HepG2 (cell line): ENCODE data around the gene DSCAM. TPM values are rescaled to one million over a fixed set of nuclear protein-coding genes. Genes with fewer than 3 reads are reported as not detected.

Source experiments
- ATAC-seq: fragments of 200-7000 bp; cut with Tn5 transposase; 3 replicates; pipeline ENCODE4 v1.9.1; 2020; ENCODE audit warnings: mild to moderate bottlenecking, moderate library complexity
- BruUV-seq: library from RNA; stranded (reverse); fragments of 400-500 nt; replicated peaks from 2 replicates; lab custom pipeline; 2021; lab: Mats Ljungman, UMichigan
- CTCF ChIA-PET: fragments of 300-600 bp; formaldehyde crosslinking; extraction: SDS; loops from one replicate; lab custom pipeline; 2021; ENCODE audit warnings: low total read pairs, inconsistent platforms, low intra/inter-chr PET ratio; lab: Yijun Ruan, JAX
- POLR2A ChIA-PET: fragments of 350-600 bp; sonication (Branson Sonifier 250); formaldehyde crosslinking; loops from one replicate; lab custom pipeline; 2020; ENCODE audit warnings: antibody characterized with exemption, inconsistent platforms; lab: Yijun Ruan, JAX
- DNase-seq: peaks from one replicate; pipeline ENCODE4 v3.0.0-alpha.2; 2015; ENCODE audit warnings: low spot score
- FAIRE-seq: peaks from 3 replicates; lab custom pipeline; 2011; peaks lifted over from hg19 to GRCh38; lab: Jason Lieb, UNC
- H2AFZ ChIP-seq: one replicate; pipeline ENCODE4 v1.6.1; 2011; ENCODE audit warnings: low read length, inconsistent platforms
- H3K27ac ChIP-seq: fragments of 300-600 bp; 3 replicates; pipeline ENCODE4 v1.8.0; 2011; ENCODE audit warnings: mixed run types, mild to moderate bottlenecking, mixed read lengths, low read length, inconsistent platforms; ENCODE audit not compliant: insufficient read depth; ENCODE audit errors: extremely low read length
- H3K27me3 ChIP-seq, 2 experiments: fragments of 200-600 bp in 1 of 2; 2 replicates in 1 of 2; 3 replicates in 1 of 2; pipeline versions ENCODE4 v1.6.0 to v1.8.0; 2011; ENCODE audit warnings: low read length in 2 of 2, mild to moderate bottlenecking in 2 of 2, moderate library complexity in 2 of 2, inconsistent platforms in 1 of 2; ENCODE audit not compliant: insufficient read depth in 2 of 2, control insufficient read depth in 1 of 2
- H3K36me3 ChIP-seq, 2 experiments: fragments of 200-600 bp in 1 of 2; replicated peaks in 1 of 2; 2 replicates in 1 of 2; 3 replicates in 1 of 2; pipeline versions ENCODE4 v1.5.1 to v1.8.0; 2011; ENCODE audit warnings: low read length in 2 of 2, inconsistent platforms in 1 of 2; ENCODE audit not compliant: insufficient read depth in 2 of 2, control insufficient read depth in 1 of 2
- H3K4me1 ChIP-seq: 2 replicates; pipeline ENCODE4 v1.5.1; 2012; ENCODE audit warnings: low read length, inconsistent platforms; ENCODE audit not compliant: insufficient read depth
- H3K4me2 ChIP-seq: 2 replicates; pipeline ENCODE4 v1.6.0; 2011; ENCODE audit warnings: low read depth, low read length, inconsistent platforms
- H3K4me3 ChIP-seq, 3 experiments: fragments of 200-600 bp in 1 of 3; sonication (generic), shearing (Covaris generic) in 1 of 3; replicated peaks in 1 of 3; 2 replicates each; pipeline ENCODE4 v1.5.1; 2011 to 2016; ENCODE audit warnings: low read length in 3 of 3, inconsistent platforms in 2 of 3, low read depth in 2 of 3, mild to moderate bottlenecking in 2 of 3, control low read depth in 1 of 3, mixed read lengths in 1 of 3; ENCODE audit not compliant: insufficient read depth in 1 of 3
- H3K79me2 ChIP-seq: one replicate; pipeline ENCODE4 v1.6.1; 2011; ENCODE audit warnings: low read length, inconsistent platforms; ENCODE audit not compliant: insufficient read depth
- H3K9ac ChIP-seq: 2 replicates; pipeline ENCODE4 v1.6.0; 2011; ENCODE audit warnings: mild to moderate bottlenecking, low read depth, low read length, inconsistent platforms; ENCODE audit not compliant: insufficient read depth
- H3K9me3 ChIP-seq: 2 replicates; pipeline ENCODE4 v1.5.1; 2012; ENCODE audit warnings: mild to moderate bottlenecking, low read length
- H4K20me1 ChIP-seq: 2 replicates; pipeline ENCODE4 v1.6.0; 2011; ENCODE audit warnings: inconsistent platforms, mild to moderate bottlenecking, low read length, moderate library complexity; ENCODE audit not compliant: insufficient read depth
- AHR ChIP-seq: IDR thresholded peaks from 2 replicates; pipeline ENCODE4 v1.6.1; 2018; ENCODE audit warnings: missing genetic modification reagents, missing compliant biosample characterization
- CREBL2 ChIP-seq: sonication (generic); formaldehyde crosslinking; IDR thresholded peaks from 2 replicates; pipeline ENCODE4 v1.8.1; 2023; ENCODE audit warnings: missing genetic modification reagents, mild to moderate bottlenecking, borderline replicate concordance
- CREM ChIP-seq, 2 experiments: sonication (generic) in 1 of 2; formaldehyde crosslinking in 1 of 2; IDR thresholded peaks; 2 replicates each; pipeline versions ENCODE4 v1.4.0 to v1.6.1; 2016 to 2020; ENCODE audit warnings: antibody characterized with exemption in 1 of 2, mild to moderate bottlenecking in 1 of 2, missing genetic modification reagents in 1 of 2
- GMEB1 ChIP-seq: sonication (generic); formaldehyde crosslinking; IDR thresholded peaks from 2 replicates; pipeline ENCODE4 v1.5.1; 2020; ENCODE audit warnings: missing genetic modification reagents, mild to moderate bottlenecking, borderline replicate concordance
- MTA3 ChIP-seq: sonication (generic); formaldehyde crosslinking; IDR thresholded peaks from 2 replicates; pipeline ENCODE4 v1.4.0; 2020; ENCODE audit warnings: missing genetic modification reagents
- PHF5A ChIP-seq: IDR thresholded peaks from one replicate; pipeline ENCODE4 v1.6.1; 2018; ENCODE audit warnings: low read depth, missing genetic modification reagents; ENCODE audit not compliant: unreplicated experiment
- RAD21 ChIP-seq: fragments of 450-650 bp; formaldehyde crosslinking; IDR thresholded peaks from 2 replicates; pipeline ENCODE4 v1.5.0; 2020; ENCODE audit warnings: mild to moderate bottlenecking
- RARG ChIP-seq: sonication (generic); formaldehyde crosslinking; IDR thresholded peaks from 2 replicates; pipeline ENCODE4 v1.4.0; 2020; ENCODE audit warnings: low read depth, mild to moderate bottlenecking, missing genetic modification reagents
- SMAD9 ChIP-seq: sonication (generic); formaldehyde crosslinking; IDR thresholded peaks from 2 replicates; pipeline ENCODE4 v1.5.1; 2020; ENCODE audit warnings: mild to moderate bottlenecking, missing genetic modification reagents
- SNRNP70 ChIP-seq: fragments of 200-400 bp; formaldehyde crosslinking; IDR thresholded peaks from 2 replicates; pipeline ENCODE4 v1.6.1; 2017; ENCODE audit warnings: mild to moderate bottlenecking, low read depth, low read length, moderate library complexity
- TARDBP ChIP-seq: sonication (generic); formaldehyde crosslinking; IDR thresholded peaks from 2 replicates; pipeline ENCODE4 v1.8.0; 2022; ENCODE audit warnings: mild to moderate bottlenecking, missing genetic modification reagents
- ZNF44 ChIP-seq: sonication (generic); formaldehyde crosslinking; IDR thresholded peaks from 2 replicates; pipeline ENCODE4 v1.5.1; 2020; ENCODE audit warnings: mild to moderate bottlenecking, missing genetic modification reagents
- ZNF720 ChIP-seq: sonication (generic); formaldehyde crosslinking; IDR thresholded peaks from 2 replicates; pipeline ENCODE4 v1.4.0; 2020; ENCODE audit warnings: missing genetic modification reagents
- ZNF790 ChIP-seq: sonication (generic); formaldehyde crosslinking; IDR thresholded peaks from 2 replicates; pipeline ENCODE4 v1.8.0; 2022; ENCODE audit warnings: missing genetic modification reagents, mild to moderate bottlenecking, borderline replicate concordance
- WGBS: methylation state at CpG from one replicate; pipeline ENCODE4 v1.1.6; 2017; ENCODE audit warnings: low lambda C conversion rate; 5-methylcytosine and 5-hydroxymethylcytosine counted together
- in situ Hi-C: cut with HindIII; loops from 2 replicates; pipeline ENCODE4 v1.10.0; 2017; ENCODE audit warnings: low pct_unique_long_range_greater_than_20kb; ENCODE audit not compliant: extremely low pct_ligation_motif_present
- intact Hi-C: fragments of 100-400 bp; cut with micrococcal nuclease; formaldehyde crosslinking; loops from one replicate; pipeline ENCODE4 v1.10.0; 2022; ENCODE audit not compliant: unreplicated experiment
- polyA plus RNA-seq, 8 experiments: library from polyadenylated mRNA; depleted of rRNA in 3 of 8; stranded (reverse) in 7 of 8; unstranded in 1 of 8; fragments of >200 nt; fragmentation: Illumina TruSeq in 4 of 8; extraction: Trizol in 4 of 8; gene quantifications; 2 replicates each; pipeline versions ENCODE4 v1.2.1 to v1.2.3, GENCODE V29; 2011 to 2016; ENCODE audit warnings: low read depth in 4 of 8, missing spikeins in 1 of 8, mixed read lengths in 1 of 8; ENCODE audit not compliant: insufficient read depth in 1 of 8
- total RNA-seq, 5 experiments: library from RNA; depleted of rRNA; stranded (reverse); fragments of >200 nt; fragmentation: Illumina TruSeq; extraction: Trizol; gene quantifications; 2 replicates each; pipeline ENCODE4 v1.2.3, GENCODE V29; 2016; ENCODE audit warnings: low read depth in 1 of 5
- TF ChIP-seq, protein P1 (sequence below): IDR thresholded peaks from 2 replicates; pipeline ENCODE4 v1.6.1; 2016
- TF ChIP-seq, protein P2 (sequence below): sonication (generic); formaldehyde crosslinking; IDR thresholded peaks from 2 replicates; pipeline ENCODE4 v1.5.0; 2020; ENCODE audit warnings: mild to moderate bottlenecking, missing genetic modification reagents, borderline replicate concordance

Gene DSCAM
- total and polyA plus RNA-seq, 2 of the 13 experiments (the other 11 are each of a cell fraction or from before 2014, with no cell fraction given) = not detected

DNA sequence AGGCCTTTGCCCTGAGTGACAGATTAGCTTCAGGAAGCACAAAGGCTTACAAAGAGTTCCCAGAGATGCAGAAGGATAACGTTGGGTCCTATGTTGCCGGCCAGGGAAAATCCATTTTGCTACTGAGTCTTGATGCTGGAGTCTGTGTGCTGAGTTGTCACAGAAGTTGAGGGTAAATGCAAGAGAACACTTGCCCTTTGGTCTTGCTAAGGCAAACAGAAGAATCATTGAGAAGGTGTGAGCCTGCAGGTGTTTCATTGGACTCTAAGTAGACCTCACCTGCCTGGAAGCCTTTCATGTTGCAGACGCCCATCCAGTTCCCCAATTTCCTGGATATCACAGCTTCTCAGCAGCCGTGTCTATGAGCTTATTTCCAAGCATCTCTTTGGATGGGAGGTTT lies 874.5 kb downstream of the DSCAM start:
- Histone ChIP-seq H3K27me3 (no peaks in the 10 kb centered on the region), H3K79me2 (no peaks in the 10 kb centered on the region), H3K4me2 (no peak overlapping the region), H3K36me3 (no peaks in the 10 kb centered on the region), H3K27ac (no peak overlapping the region), H4K20me1 (no peaks in the 10 kb centered on the region), H3K9me3 (peaks cover 92% of the 10 kb centered on the region), H2AFZ (no peak overlapping the region), H3K4me3 (no peak overlapping the region), H3K4me1 (no peaks in the 10 kb centered on the region), H3K9ac (no peak overlapping the region)
- FAIRE-seq (no peak), DNase-seq (no peak), ATAC-seq (no peak)
- WGBS = 0% methylated on average over 4 of the region's 4 CpGs
- no TSS peak for BruUV-seq
- in situ Hi-C loops (no loop called here), intact Hi-C loops (no loop called here)
- ChIA-PET CTCF (no interaction called here), POLR2A (no interaction called here)
- no peak for TF ChIP-seq MTA3 (CRISPR knock-in tag)
- TF ChIP-seq ZNF720 (CRISPR knock-in tag) = no peak
- TF ChIP-seq ZNF790 (CRISPR knock-in tag) = no peak
- TF ChIP-seq GMEB1 (CRISPR knock-in tag) = no peak
- TF ChIP-seq, protein P1, sequence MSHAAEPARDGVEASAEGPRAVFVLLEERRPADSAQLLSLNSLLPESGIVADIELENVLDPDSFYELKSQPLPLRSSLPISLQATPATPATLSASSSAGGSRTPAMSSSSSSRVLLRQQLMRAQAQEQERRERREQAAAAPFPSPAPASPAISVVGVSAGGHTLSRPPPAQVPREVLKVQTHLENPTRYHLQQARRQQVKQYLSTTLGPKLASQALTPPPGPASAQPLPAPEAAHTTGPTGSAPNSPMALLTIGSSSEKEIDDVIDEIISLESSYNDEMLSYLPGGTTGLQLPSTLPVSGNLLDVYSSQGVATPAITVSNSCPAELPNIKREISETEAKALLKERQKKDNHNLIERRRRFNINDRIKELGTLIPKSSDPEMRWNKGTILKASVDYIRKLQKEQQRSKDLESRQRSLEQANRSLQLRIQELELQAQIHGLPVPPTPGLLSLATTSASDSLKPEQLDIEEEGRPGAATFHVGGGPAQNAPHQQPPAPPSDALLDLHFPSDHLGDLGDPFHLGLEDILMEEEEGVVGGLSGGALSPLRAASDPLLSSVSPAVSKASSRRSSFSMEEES (CRISPR knock-in tag) = no peak
- TF ChIP-seq AHR = no peak
- TF ChIP-seq, protein P2, sequence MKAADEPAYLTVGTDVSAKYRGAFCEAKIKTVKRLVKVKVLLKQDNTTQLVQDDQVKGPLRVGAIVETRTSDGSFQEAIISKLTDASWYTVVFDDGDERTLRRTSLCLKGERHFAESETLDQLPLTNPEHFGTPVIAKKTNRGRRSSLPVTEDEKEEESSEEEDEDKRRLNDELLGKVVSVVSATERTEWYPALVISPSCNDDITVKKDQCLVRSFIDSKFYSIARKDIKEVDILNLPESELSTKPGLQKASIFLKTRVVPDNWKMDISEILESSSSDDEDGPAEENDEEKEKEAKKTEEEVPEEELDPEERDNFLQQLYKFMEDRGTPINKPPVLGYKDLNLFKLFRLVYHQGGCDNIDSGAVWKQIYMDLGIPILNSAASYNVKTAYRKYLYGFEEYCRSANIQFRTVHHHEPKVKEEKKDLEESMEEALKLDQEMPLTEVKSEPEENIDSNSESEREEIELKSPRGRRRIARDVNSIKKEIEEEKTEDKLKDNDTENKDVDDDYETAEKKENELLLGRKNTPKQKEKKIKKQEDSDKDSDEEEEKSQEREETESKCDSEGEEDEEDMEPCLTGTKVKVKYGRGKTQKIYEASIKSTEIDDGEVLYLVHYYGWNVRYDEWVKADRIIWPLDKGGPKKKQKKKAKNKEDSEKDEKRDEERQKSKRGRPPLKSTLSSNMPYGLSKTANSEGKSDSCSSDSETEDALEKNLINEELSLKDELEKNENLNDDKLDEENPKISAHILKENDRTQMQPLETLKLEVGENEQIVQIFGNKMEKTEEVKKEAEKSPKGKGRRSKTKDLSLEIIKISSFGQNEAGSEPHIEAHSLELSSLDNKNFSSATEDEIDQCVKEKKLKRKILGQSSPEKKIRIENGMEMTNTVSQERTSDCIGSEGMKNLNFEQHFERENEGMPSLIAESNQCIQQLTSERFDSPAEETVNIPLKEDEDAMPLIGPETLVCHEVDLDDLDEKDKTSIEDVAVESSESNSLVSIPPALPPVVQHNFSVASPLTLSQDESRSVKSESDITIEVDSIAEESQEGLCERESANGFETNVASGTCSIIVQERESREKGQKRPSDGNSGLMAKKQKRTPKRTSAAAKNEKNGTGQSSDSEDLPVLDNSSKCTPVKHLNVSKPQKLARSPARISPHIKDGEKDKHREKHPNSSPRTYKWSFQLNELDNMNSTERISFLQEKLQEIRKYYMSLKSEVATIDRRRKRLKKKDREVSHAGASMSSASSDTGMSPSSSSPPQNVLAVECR (CRISPR knock-in tag) = no peak
- no peak for TF ChIP-seq CREM (IDR thresholded peaks at IDR 0.05)
- no peak for TF ChIP-seq CREM (CRISPR knock-in tag; IDR thresholded peaks at IDR 0.05)
- TF ChIP-seq ZNF44 (CRISPR knock-in tag) = no peak
- TF ChIP-seq SNRNP70 = no peak
- TF ChIP-seq PHF5A = no peak
- TF ChIP-seq RARG = no peak
- no peak for TF ChIP-seq TARDBP (CRISPR knock-in tag)
- no peak for TF ChIP-seq RAD21 (CRISPR knock-in tag)
- TF ChIP-seq SMAD9 (CRISPR knock-in tag) = no peak
- no peak for TF ChIP-seq CREBL2 (CRISPR knock-in tag)
